ENCODE measurements around the gene POPDC3.

The POPDC3 gene

GRCh38 chr6:105178636-105179035 lies 1.2 kb downstream of the POPDC3 start:
- TF ChIP-seq REST (IDR thresholded peaks at IDR 0.05; ENCODE audit: insufficient read depth in 1 of 2, low read depth in 2 of 2, low read length in 2 of 2) (no peak), FOXP2 (optimal IDR thresholded peaks at IDR 0.05; ENCODE audit: borderline replicate concordance, extremely low read depth, extremely low read length, insufficient read depth) (no peak), SIN3A (IDR thresholded peaks at IDR 0.05; ENCODE audit: borderline replicate concordance, insufficient read depth, low read length) (no peak), POLR2AphosphoS5 (IDR thresholded peaks at IDR 0.05; ENCODE audit: low read depth, low read length) (no peak), TAF1 (IDR thresholded peaks at IDR 0.05; ENCODE audit: borderline replicate concordance, insufficient read depth, low read length) (no peak)

GRCh38 chr6:105178110-105178509 lies 1.7 kb downstream of the POPDC3 start:
- TF ChIP-seq SIN3A (IDR thresholded peaks at IDR 0.05; ENCODE audit: borderline replicate concordance, insufficient read depth, low read length) = no peak
- no peak for TF ChIP-seq FOXP2 (optimal IDR thresholded peaks at IDR 0.05; ENCODE audit: borderline replicate concordance, extremely low read depth, extremely low read length, insufficient read depth)
- TF ChIP-seq POLR2AphosphoS5 (IDR thresholded peaks at IDR 0.05; ENCODE audit: low read depth, low read length) = no peak
- no peak for TF ChIP-seq REST (IDR thresholded peaks at IDR 0.05; ENCODE audit: insufficient read depth in 1 of 2, low read depth in 2 of 2, low read length in 2 of 2)
- TF ChIP-seq TAF1 (IDR thresholded peaks at IDR 0.05; ENCODE audit: borderline replicate concordance, insufficient read depth, low read length) = no peak

GRCh38 chr6:105177556-105177955 lies 2.3 kb downstream of the POPDC3 start:
- TF ChIP-seq SIN3A (IDR thresholded peaks at IDR 0.05; ENCODE audit: borderline replicate concordance, insufficient read depth, low read length) (no peak), TAF1 (IDR thresholded peaks at IDR 0.05; ENCODE audit: borderline replicate concordance, insufficient read depth, low read length) (no peak), POLR2AphosphoS5 (IDR thresholded peaks at IDR 0.05; ENCODE audit: low read depth, low read length) (no peak), REST (IDR thresholded peaks at IDR 0.05; ENCODE audit: insufficient read depth in 1 of 2, low read depth in 2 of 2, low read length in 2 of 2) (no peak), FOXP2 (optimal IDR thresholded peaks at IDR 0.05; ENCODE audit: borderline replicate concordance, extremely low read depth, extremely low read length, insufficient read depth) (no peak)

GRCh38 chr6:105174512-105174911 lies 5.3 kb downstream of the POPDC3 start:
- no peak for TF ChIP-seq FOXP2 (optimal IDR thresholded peaks at IDR 0.05; ENCODE audit: borderline replicate concordance, extremely low read depth, extremely low read length, insufficient read depth)
- TF ChIP-seq POLR2AphosphoS5 (IDR thresholded peaks at IDR 0.05; ENCODE audit: low read depth, low read length) = no peak
- no peak for TF ChIP-seq REST (IDR thresholded peaks at IDR 0.05; ENCODE audit: insufficient read depth in 1 of 2, low read depth in 2 of 2, low read length in 2 of 2)
- TF ChIP-seq TAF1 (IDR thresholded peaks at IDR 0.05; ENCODE audit: borderline replicate concordance, insufficient read depth, low read length) = no peak
- TF ChIP-seq SIN3A (IDR thresholded peaks at IDR 0.05; ENCODE audit: borderline replicate concordance, insufficient read depth, low read length) = no peak

GRCh38 chr6:105170059-105170458 lies 9.8 kb downstream of the POPDC3 start:
- TF ChIP-seq POLR2AphosphoS5 (IDR thresholded peaks at IDR 0.05; ENCODE audit: low read depth, low read length) (no peak), REST (IDR thresholded peaks at IDR 0.05; ENCODE audit: insufficient read depth in 1 of 2, low read depth in 2 of 2, low read length in 2 of 2) (no peak), TAF1 (IDR thresholded peaks at IDR 0.05; ENCODE audit: borderline replicate concordance, insufficient read depth, low read length) (no peak), FOXP2 (optimal IDR thresholded peaks at IDR 0.05; ENCODE audit: borderline replicate concordance, extremely low read depth, extremely low read length, insufficient read depth) (no peak), SIN3A (IDR thresholded peaks at IDR 0.05; ENCODE audit: borderline replicate concordance, insufficient read depth, low read length) (no peak)
